Measurements from ENCODE around the gene SND1. TPM values are rescaled to one million over a fixed set of nuclear protein-coding genes. Genes with fewer than 3 reads are reported as not detected.
"Not testable (repeated sequence)": the region's sequence is repeated elsewhere in the genome, so short reads cannot be mapped to it uniquely, and the experiment has no call there.

The SND1 gene
- total RNA-seq, 2 donors from 2014 or later = 91.0 to 111 TPM

DNA sequence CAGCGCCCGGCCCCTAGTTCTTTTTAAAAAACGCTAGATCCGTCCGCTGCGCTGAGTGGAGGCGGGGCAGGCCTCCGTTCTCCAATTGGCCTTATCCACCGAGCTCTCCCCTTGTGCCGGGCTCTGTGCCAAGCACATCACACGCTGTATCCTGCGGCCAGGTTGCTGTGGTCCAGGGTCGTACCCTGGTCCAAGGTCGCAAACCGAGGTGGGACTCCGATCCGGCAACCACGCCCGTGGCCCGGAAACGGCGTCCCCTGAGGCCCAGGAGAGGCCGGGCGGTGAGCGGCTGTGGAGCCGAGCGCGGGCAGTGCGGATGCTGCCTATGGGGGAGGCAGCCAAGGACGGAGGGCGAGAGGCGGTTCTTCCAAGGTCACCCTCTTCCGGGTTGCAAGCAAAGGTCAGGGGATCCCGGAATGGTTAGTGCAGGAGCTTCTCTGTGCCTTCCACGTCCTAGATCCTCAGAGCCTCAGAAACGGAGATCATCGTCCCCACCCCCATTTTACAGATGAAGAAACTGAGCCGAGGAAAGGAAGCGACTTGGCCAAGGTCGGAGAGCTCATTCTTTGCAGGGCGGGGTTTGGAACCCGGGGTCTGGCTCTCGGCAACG, 451.6 kb downstream of the SND1 start:
- ATAC-seq (ENCODE audit: insufficient number of reproducible peaks, low FRiP score, low read depth) (no peak), DNase-seq (ENCODE audit: low spot score) (no peak)
- H3K4me3 ChIP-seq = peak overlapping the region; percentile 68
- H3K27ac ChIP-seq = no peak overlapping the region
- no peaks in the 10 kb centered on the region for H3K27me3 ChIP-seq (replicated peaks; ENCODE audit: insufficient read depth)
- peaks cover 4 to 14% of the 10 kb centered on the region in 2 donors for H3K4me1 ChIP-seq (ENCODE audit: control insufficient read depth in 1 of 2, low read depth in 2 of 2)
- TF ChIP-seq CTCF (IDR thresholded peaks at IDR 0.05) = no peak
- no peaks in the 10 kb centered on the region for H3K9me3 ChIP-seq
- no peaks in the 10 kb centered on the region for H3K36me3 ChIP-seq

DNA sequence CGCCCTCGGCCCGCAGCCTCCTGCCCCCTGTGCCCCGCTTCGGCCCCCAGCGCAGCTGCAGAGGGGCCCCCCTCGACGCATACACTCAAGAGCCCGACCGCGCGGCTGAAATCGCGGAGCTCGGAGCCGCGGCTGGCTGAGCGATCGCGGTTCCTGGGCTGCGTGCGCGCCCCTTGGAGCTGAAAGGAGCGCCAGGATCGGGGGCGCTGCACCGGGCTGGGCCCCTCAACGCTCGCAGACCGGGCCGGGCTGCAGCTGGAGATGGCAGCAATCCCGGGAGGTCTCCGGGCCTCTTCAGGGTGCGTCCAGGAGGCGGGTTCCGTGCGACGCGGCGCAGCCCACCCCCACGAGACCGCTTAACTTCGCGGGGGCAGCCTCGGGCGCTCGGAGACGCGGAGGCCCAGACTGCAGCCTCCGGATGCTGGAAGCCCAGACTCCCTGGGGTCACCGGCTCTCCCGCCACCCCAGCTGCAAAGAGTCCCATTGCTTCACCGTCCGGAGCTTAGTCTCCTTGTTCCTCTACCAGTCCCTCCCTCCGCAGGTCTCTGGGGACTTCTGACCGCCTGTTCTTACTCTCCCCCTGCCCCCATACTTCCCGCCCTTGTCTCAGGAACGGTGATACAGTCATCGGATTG, 452.2 kb downstream of the SND1 start:
- no peaks in the 10 kb centered on the region for H3K27me3 ChIP-seq (replicated peaks; ENCODE audit: insufficient read depth)
- no peaks in the 10 kb centered on the region for H3K36me3 ChIP-seq
- peaks cover 4 to 14% of the 10 kb centered on the region in 2 donors for H3K4me1 ChIP-seq (ENCODE audit: control insufficient read depth in 1 of 2, low read depth in 2 of 2)
- ATAC-seq (ENCODE audit: insufficient number of reproducible peaks, low FRiP score, low read depth) (no peak), DNase-seq (ENCODE audit: low spot score) (no peak)
- TF ChIP-seq CTCF (IDR thresholded peaks at IDR 0.05) = no peak
- H3K27ac ChIP-seq = no peak overlapping the region
- H3K4me3 ChIP-seq = peak overlapping the region; percentile 68
- H3K9me3 ChIP-seq = no peaks in the 10 kb centered on the region

DNA sequence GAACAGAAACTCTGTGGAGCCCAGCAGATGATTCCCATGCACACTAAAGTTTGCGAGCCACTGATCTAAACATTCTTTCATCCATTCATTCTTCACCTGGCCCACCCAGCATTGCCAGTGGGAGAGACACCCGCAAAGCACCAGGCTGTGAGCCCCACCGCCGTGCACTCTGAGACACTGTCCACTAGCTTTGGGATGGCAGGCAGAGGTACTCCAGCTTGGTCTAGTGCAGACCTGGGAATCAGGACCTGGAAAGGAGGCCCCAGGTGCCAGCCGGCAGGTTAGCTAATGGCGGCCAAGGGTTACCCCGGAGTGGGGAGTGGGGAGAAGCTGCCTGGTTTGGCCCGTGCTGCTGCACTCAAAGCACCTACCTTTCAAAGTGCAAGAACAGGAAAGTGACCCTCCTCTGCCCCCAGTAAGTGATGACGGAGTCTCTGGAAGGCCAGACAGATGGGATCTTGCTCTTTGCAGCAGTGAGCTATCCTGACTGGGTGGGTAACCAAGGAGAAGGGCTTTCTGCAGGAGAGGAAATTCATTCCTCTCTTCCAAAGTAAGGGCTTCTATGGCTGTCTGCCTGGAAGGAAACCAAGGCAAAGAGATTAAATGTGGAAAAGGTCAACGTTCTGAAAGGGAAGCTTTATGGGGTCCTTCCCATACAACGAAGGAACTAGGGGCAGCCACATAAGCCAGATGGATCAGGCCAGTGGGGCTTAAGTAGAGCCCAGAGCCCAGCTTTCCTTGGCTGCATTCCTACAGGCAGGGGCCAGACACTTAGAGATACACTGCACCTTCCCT, 453.4 kb downstream of the SND1 start:
- Histone ChIP-seq H3K27ac (no peak overlapping the region), H3K27me3 (replicated peaks; ENCODE audit: insufficient read depth) (no peaks in the 10 kb centered on the region), H3K4me3 (no peak overlapping the region), H3K4me1 (ENCODE audit: control insufficient read depth in 1 of 2, low read depth in 2 of 2) (peaks cover 4 to 14% of the 10 kb centered on the region in 2 donors), H3K9me3 (no peaks in the 10 kb centered on the region), H3K36me3 (no peaks in the 10 kb centered on the region)
- ATAC-seq (ENCODE audit: insufficient number of reproducible peaks, low FRiP score, low read depth) (no peak), DNase-seq (ENCODE audit: low spot score) (no peak)
- no peak for TF ChIP-seq CTCF (IDR thresholded peaks at IDR 0.05)

DNA sequence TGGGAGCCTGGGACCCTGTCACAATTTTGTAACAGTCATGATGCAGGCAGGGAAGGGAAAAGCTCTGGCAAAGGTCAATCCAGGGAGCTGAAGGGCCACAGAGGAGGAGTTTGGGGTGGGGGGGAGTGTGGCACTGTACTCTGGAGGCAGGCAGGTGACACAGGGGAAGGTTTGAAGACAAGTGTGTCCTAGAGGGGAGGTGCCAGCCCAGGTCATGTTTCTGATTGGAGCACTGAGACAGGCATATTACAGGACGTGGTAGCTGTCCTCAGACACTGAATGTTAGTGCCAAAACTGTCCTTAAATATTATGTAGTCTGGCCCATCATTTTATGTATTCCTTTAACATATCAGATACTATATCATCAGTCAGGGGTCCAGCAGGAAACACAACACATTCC, 454.8 kb downstream of the SND1 start:
- no peaks in the 10 kb centered on the region for H3K27me3 ChIP-seq (replicated peaks; ENCODE audit: insufficient read depth)
- no peaks in the 10 kb centered on the region for H3K9me3 ChIP-seq
- H3K36me3 ChIP-seq = no peaks in the 10 kb centered on the region
- no peak overlapping the region for H3K27ac ChIP-seq
- no peak overlapping the region for H3K4me3 ChIP-seq
- no peak for TF ChIP-seq CTCF (IDR thresholded peaks at IDR 0.05)
- no peak for DNase-seq (ENCODE audit: low spot score)
- peaks cover 4 to 14% of the 10 kb centered on the region in 2 donors for H3K4me1 ChIP-seq (ENCODE audit: control insufficient read depth in 1 of 2, low read depth in 2 of 2)
- no peak for ATAC-seq (ENCODE audit: insufficient number of reproducible peaks, low FRiP score, low read depth)

GRCh38 chr7:128107516-128107915, 455.5 kb downstream of the SND1 start:
- H3K27me3 ChIP-seq (replicated peaks; ENCODE audit: insufficient read depth); H3K27ac ChIP-seq; H3K9me3 ChIP-seq; H3K36me3 ChIP-seq; H3K4me3 ChIP-seq; DNase-seq (ENCODE audit: low spot score); ATAC-seq (ENCODE audit: insufficient number of reproducible peaks, low FRiP score, low read depth): not testable (repeated sequence)
- peaks cover 4 to 14% of the 10 kb centered on the region in 2 donors for H3K4me1 ChIP-seq (ENCODE audit: control insufficient read depth in 1 of 2, low read depth in 2 of 2)
